Activated T-helper 1 cell treated with anti-CD3 and anti-CD28 coated beads, Interleukin-12 subunit alpha, Interleukin-12 subunit beta, Interleukin-2, Interleukin-4 antibody, amounts not matched to agents 30 ng/mL and 10 ng/mL and 1 ng/mL, durations not matched to agents 14 hours and 24 hours and 36 hours (primary cell): ENCODE measurements around the gene CCDC126. TPM values are rescaled to one million over a fixed set of nuclear protein-coding genes. Genes with fewer than 3 reads are reported as not detected.

Experiments
- DNase-seq: peaks from one replicate; pipeline ENCODE4 v3.0.0; 2021; ENCODE audit warnings: low spot score
- H3K27ac Mint-ChIP-seq: one replicate; pipeline ENCODE4 v1.8.0; 2021; ENCODE audit warnings: mild to moderate bottlenecking, mixed read lengths
- H3K27me3 Mint-ChIP-seq: one replicate; pipeline ENCODE4 v1.8.0; 2022; ENCODE audit warnings: mild to moderate bottlenecking, moderate library complexity, mixed read lengths; ENCODE audit not compliant: insufficient read depth
- H3K36me3 Mint-ChIP-seq: one replicate; pipeline ENCODE4 v1.8.0; 2021; ENCODE audit warnings: low read depth, mixed read lengths
- H3K4me1 Mint-ChIP-seq: one replicate; pipeline ENCODE4 v1.8.0; 2021; ENCODE audit warnings: low read depth, mixed read lengths
- H3K4me3 Mint-ChIP-seq: one replicate; pipeline ENCODE4 v1.8.0; 2021; ENCODE audit warnings: mild to moderate bottlenecking, moderate library complexity, mixed read lengths
- H3K9me3 Mint-ChIP-seq: one replicate; pipeline ENCODE4 v1.8.0; 2021; ENCODE audit warnings: mixed read lengths
- intact Hi-C: fragments of 100-400 bp; cut with micrococcal nuclease; formaldehyde crosslinking; loops from one replicate; pipeline ENCODE4 v1.15.1; 2024
- total RNA-seq: library from RNA; stranded (reverse); gene quantifications from 2 replicates; pipeline ENCODE4 v1.2.3, GENCODE V29; 2022

CCDC126 gene
- total RNA-seq, 1 donor from 2014 or later, result 8.2 TPM

- Mint-ChIP-seq H3K27me3 (no peaks in the 10 kb centered on the region), H3K36me3 (peaks cover 12% of the 10 kb centered on the region), H3K27ac (no peak overlapping the region), H3K4me1 (no peaks in the 10 kb centered on the region), H3K4me3 (no peak overlapping the region), H3K9me3 (no peaks in the 10 kb centered on the region)
- intact Hi-C loops, result no loop called here
- no peak for DNase-seq
Measured at GRCh38 chr7:23687011-23687410, 89.8 kb downstream of the CCDC126 start.

GRCh38 chr7:23689165-23689564, 92.0 kb downstream of the CCDC126 start:
- no peak overlapping the region for H3K4me3 Mint-ChIP-seq
- H3K9me3 Mint-ChIP-seq, result no peaks in the 10 kb centered on the region
- intact Hi-C loops, result no loop called here
- H3K36me3 Mint-ChIP-seq, result peaks cover 13% of the 10 kb centered on the region
- no peak for DNase-seq
- no peak overlapping the region for H3K27ac Mint-ChIP-seq
- H3K27me3 Mint-ChIP-seq, result no peaks in the 10 kb centered on the region
- H3K4me1 Mint-ChIP-seq, result no peaks in the 10 kb centered on the region

- Mint-ChIP-seq H3K27ac (no peak overlapping the region), H3K36me3 (peaks cover 16% of the 10 kb centered on the region), H3K4me3 (no peak overlapping the region), H3K4me1 (no peaks in the 10 kb centered on the region), H3K9me3 (no peaks in the 10 kb centered on the region), H3K27me3 (no peaks in the 10 kb centered on the region)
- DNase-seq, result no peak
- intact Hi-C loops, result no loop called here
Measured at GRCh38 chr7:23691320-23691719, 94.1 kb downstream of the CCDC126 start.

- no peaks in the 10 kb centered on the region for H3K9me3 Mint-ChIP-seq
- intact Hi-C loops, result no loop called here
- peaks cover 16% of the 10 kb centered on the region for H3K36me3 Mint-ChIP-seq
- H3K4me1 Mint-ChIP-seq, result no peaks in the 10 kb centered on the region
- H3K27ac Mint-ChIP-seq, result no peak overlapping the region
- no peak for DNase-seq
- H3K27me3 Mint-ChIP-seq, result no peaks in the 10 kb centered on the region
- H3K4me3 Mint-ChIP-seq, result no peak overlapping the region
Measured at GRCh38 chr7:23693224-23693623, 96.0 kb downstream of the CCDC126 start.

Other genes with a start within 250 kb of the CCDC126 start
- gene IGF2BP3, start 126.9 kb upstream of the CCDC126 start, total RNA-seq, result 2.5 and 2.7 TPM in 2 replicates
- gene TRA2A, start 65.4 kb upstream of the CCDC126 start, total RNA-seq, result 98.6 and 103 TPM in 2 replicates
- gene FAM221A, start 82.8 kb downstream of the CCDC126 start, total RNA-seq, result 9.4 and 9.9 TPM in 2 replicates
- gene STK31, start 112.8 kb downstream of the CCDC126 start, total RNA-seq, result 0.27 TPM in 1 of 2 replicates, not detected in the other